Common myeloid progenitor, CD34-positive (primary cell): Measurements from ENCODE around the gene DNHD1.

Experiments used
- CTCF ChIA-PET: fragments of 350-600 bp; sonication (Branson Sonifier 250); formaldehyde crosslinking; loops from one replicate; lab custom pipeline; 2021; ENCODE audit warnings: antibody characterized with exemption; lab: Charles Lee
- POLR2A ChIA-PET: fragments of 350-600 bp; sonication (Branson Sonifier 250); formaldehyde crosslinking; loops from one replicate; lab custom pipeline; 2021; ENCODE audit warnings: antibody characterized with exemption; lab: Charles Lee
- DNase-seq, 3 donors: peaks; one replicate each; pipeline versions ENCODE4 v3.0.0 to v3.0.0-alpha.2; 2013
- H3K27ac ChIP-seq, 2 experiments: 1 replicate in 1 of 2; 2 replicates in 1 of 2; pipeline ENCODE4 v1.7.0; 2013; ENCODE audit warnings: inconsistent platforms in 2 of 2, low read length in 2 of 2, mild to moderate bottlenecking in 2 of 2, low read depth in 1 of 2, moderate library complexity in 1 of 2; ENCODE audit not compliant: severe bottlenecking in 2 of 2, insufficient read depth in 1 of 2, poor library complexity in 1 of 2
- H3K27me3 ChIP-seq, 5 experiments: replicated peaks in 2 of 5; 1 replicate in 3 of 5; 2 replicates in 2 of 5; pipeline versions ENCODE4 v1.6.1 to v1.7.0; 2013; ENCODE audit warnings: low read length in 4 of 5, mild to moderate bottlenecking in 2 of 5, moderate library complexity in 2 of 5, inconsistent platforms in 1 of 5; ENCODE audit not compliant: insufficient read depth in 5 of 5, control insufficient read depth in 4 of 5
- H3K36me3 ChIP-seq, 4 experiments: 1 replicate in 2 of 4; 2 replicates in 2 of 4; pipeline versions ENCODE4 v1.6.1 to v1.7.0; 2013; ENCODE audit warnings: low read length in 3 of 4, control low read depth in 1 of 4, mild to moderate bottlenecking in 1 of 4; ENCODE audit not compliant: control insufficient read depth in 4 of 4, insufficient read depth in 4 of 4
- H3K4me1 ChIP-seq, 4 experiments: 1 replicate in 3 of 4; 2 replicates in 1 of 4; pipeline versions ENCODE4 v1.6.1 to v1.7.1; 2013; ENCODE audit warnings: low read length in 3 of 4, mild to moderate bottlenecking in 3 of 4, control low read depth in 1 of 4, inconsistent platforms in 1 of 4, moderate library complexity in 1 of 4; ENCODE audit not compliant: control insufficient read depth in 4 of 4, insufficient read depth in 4 of 4; ENCODE audit errors: control extremely low read depth in 1 of 4
- H3K4me3 ChIP-seq, 7 experiments: 1 replicate in 4 of 7; 2 replicates in 3 of 7; pipeline versions ENCODE4 v1.5.1 to v1.7.0; 2013; ENCODE audit warnings: mild to moderate bottlenecking in 7 of 7, low read length in 6 of 7, moderate library complexity in 6 of 7, inconsistent platforms in 2 of 7, low read depth in 2 of 7, control low read depth in 1 of 7; ENCODE audit not compliant: insufficient read depth in 4 of 7, control insufficient read depth in 1 of 7; ENCODE audit errors: extremely low read depth in 1 of 7
- H3K9me3 ChIP-seq, 5 experiments: 1 replicate in 4 of 5; 2 replicates in 1 of 5; pipeline versions ENCODE4 v1.6.1 to v1.7.1; 2013; ENCODE audit warnings: low read length in 4 of 5, mild to moderate bottlenecking in 2 of 5, inconsistent platforms in 1 of 5, low read depth in 1 of 5, moderate library complexity in 1 of 5; ENCODE audit not compliant: control insufficient read depth in 4 of 5, insufficient read depth in 2 of 5; ENCODE audit errors: control extremely low read depth in 1 of 5
- WGBS: methylation state at CpG from one replicate; pipeline ENCODE4 v1.1.5; 2013; ENCODE audit not compliant: insufficient coverage; 5-methylcytosine and 5-hydroxymethylcytosine counted together

DNHD1 gene

GRCh38 chr11:6559369-6559768, 62.3 kb downstream of the DNHD1 start:
- H3K9me3 ChIP-seq = no peaks in the 10 kb centered on the region
- no peak overlapping the region for H3K27ac ChIP-seq
- 100% methylated on average over 1 of the region's 1 CpG for WGBS
- H3K27me3 ChIP-seq = no peaks in the 10 kb centered on the region
- H3K36me3 ChIP-seq = peaks cover 0 to 1% (median 0%) of the 10 kb centered on the region in 4 experiments
- ChIA-PET POLR2A (no interaction called here), CTCF (no interaction called here)
- no peak overlapping the region for H3K4me3 ChIP-seq
- no peaks in the 10 kb centered on the region for H3K4me1 ChIP-seq
- no peak for DNase-seq

GRCh38 chr11:6561288-6561687, 64.2 kb downstream of the DNHD1 start:
- no peak for DNase-seq
- ChIA-PET POLR2A (no interaction called here), CTCF (interaction anchor here (1.3 kb wide), 1 partner anchor 55 kb away, joined by 3 read pairs; no protein-coding TSS in a partner anchor)
- Histone ChIP-seq H3K9me3 (no peaks in the 10 kb centered on the region), H3K27me3 (no peaks in the 10 kb centered on the region), H3K36me3 (peaks cover 0 to 4% (median 0%) of the 10 kb centered on the region in 4 experiments), H3K4me3 (no peak overlapping the region), H3K27ac (no peak overlapping the region), H3K4me1 (no peaks in the 10 kb centered on the region)
- 88% methylated on average over 3 of the region's 3 CpGs for WGBS

GRCh38 chr11:6563121-6563619, 66.1 kb downstream of the DNHD1 start:
- WGBS = 100% methylated on average over 4 of the region's 4 CpGs

GRCh38 chr11:6563667-6564066, 66.6 kb downstream of the DNHD1 start:
- DNase-seq = no peak
- H3K9me3 ChIP-seq = no peaks in the 10 kb centered on the region
- ChIA-PET CTCF (interaction anchor here (0.8 to 1.6 kb wide), 5 partner anchors 11 to 163 kb away, joined by 3 to 5 read pairs (median 4); no protein-coding TSS in a partner anchor), POLR2A (no interaction called here)
- 98% methylated on average over 9 of the region's 10 CpGs for WGBS
- peaks cover 0 to 6% (median 4%) of the 10 kb centered on the region in 4 experiments for H3K4me1 ChIP-seq
- H3K27ac ChIP-seq = no peak overlapping the region
- H3K4me3 ChIP-seq = no peak overlapping the region
- H3K27me3 ChIP-seq = no peaks in the 10 kb centered on the region
- peaks cover 0 to 4% (median 2%) of the 10 kb centered on the region in 4 experiments for H3K36me3 ChIP-seq

More at GRCh38 chr11:6563121-6563619, 66.1 kb downstream of the DNHD1 start:
- ChIA-PET POLR2A (interaction anchor here (0.6 kb wide), 1 partner anchor 9 kb away, joined by 3 read pairs; no protein-coding TSS in a partner anchor), CTCF (interaction anchor here (0.8 to 1.6 kb wide), 4 partner anchors 10 to 164 kb away, joined by 3 to 5 read pairs (median 4); no protein-coding TSS in a partner anchor)
- no peak for DNase-seq
- H3K36me3 ChIP-seq = peaks cover 0 to 4% (median 2%) of the 10 kb centered on the region in 4 experiments
- H3K4me3 ChIP-seq = no peak overlapping the region
- H3K4me1 ChIP-seq = peaks cover 0 to 1% (median 0%) of the 10 kb centered on the region in 4 experiments
- H3K27ac ChIP-seq = no peak overlapping the region
- no peaks in the 10 kb centered on the region for H3K27me3 ChIP-seq
- no peaks in the 10 kb centered on the region for H3K9me3 ChIP-seq

GRCh38 chr11:6565325-6565724, 68.2 kb downstream of the DNHD1 start:
- Histone ChIP-seq H3K36me3 (peaks cover 0 to 4% (median 2%) of the 10 kb centered on the region in 4 experiments), H3K4me3 (no peak overlapping the region), H3K27me3 (no peaks in the 10 kb centered on the region), H3K27ac (no peak overlapping the region), H3K4me1 (peaks cover 0 to 12% (median 8%) of the 10 kb centered on the region in 4 experiments), H3K9me3 (no peaks in the 10 kb centered on the region)
- ChIA-PET CTCF (interaction anchor here (0.6 kb wide), 1 partner anchor 9 kb away, joined by 3 read pairs; no protein-coding TSS in a partner anchor), POLR2A (no interaction called here)
- DNase-seq = no peak
- 86% methylated on average over 1 of the region's 2 CpGs for WGBS

GRCh38 chr11:6565988-6566703, 69.1 kb downstream of the DNHD1 start:
- peaks cover 0 to 17% (median 8%) of the 10 kb centered on the region in 4 experiments for H3K4me1 ChIP-seq
- H3K36me3 ChIP-seq = peaks cover 0 to 7% (median 2%) of the 10 kb centered on the region in 4 experiments
- DNase-seq = no peak
- no peak overlapping the region for H3K27ac ChIP-seq
- CTCF ChIA-PET = interaction anchor here (0.6 kb wide), 1 partner anchor 8 kb away, joined by 3 read pairs; no protein-coding TSS in a partner anchor
- POLR2A ChIA-PET = no interaction called here
- no peaks in the 10 kb centered on the region for H3K9me3 ChIP-seq
- H3K27me3 ChIP-seq = peaks cover 0 to 5% (median 0%) of the 10 kb centered on the region in 5 experiments
- no peak overlapping the region for H3K4me3 ChIP-seq
- 97% methylated on average over 5 of the region's 5 CpGs for WGBS
